DND-41 (cell line): Measurements from ENCODE around the gene CLCN3.

Source experiments
- ATAC-seq: fragments of 200-7000 bp; cut with Tn5 transposase; 3 replicates; pipeline ENCODE4 v1.9.1; 2021; ENCODE audit warnings: low read depth; ENCODE audit not compliant: insufficient read depth
- DNase-seq: peaks from one replicate; pipeline ENCODE4 v3.0.0-alpha.2; 2020
- H2AFZ ChIP-seq: 2 replicates; pipeline ENCODE4 v1.6.0; 2012; ENCODE audit warnings: low read depth, low read length
- H3K27ac ChIP-seq: 2 replicates; pipeline ENCODE4 v1.5.1; 2012; ENCODE audit warnings: low read length, inconsistent platforms
- H3K27me3 ChIP-seq: fragments of 200-600 bp; sonication (generic); 2 replicates; pipeline ENCODE4 v1.6.0; 2012; ENCODE audit warnings: low read length, mild to moderate bottlenecking, inconsistent platforms; ENCODE audit not compliant: insufficient read depth, poor library complexity
- H3K36me3 ChIP-seq: 2 replicates; pipeline ENCODE4 v1.5.1; 2012; ENCODE audit warnings: low read length, inconsistent platforms; ENCODE audit not compliant: insufficient read depth
- H3K4me1 ChIP-seq: 2 replicates; pipeline ENCODE4 v1.5.1; 2012; ENCODE audit warnings: mild to moderate bottlenecking, low read length; ENCODE audit not compliant: insufficient read depth
- H3K4me2 ChIP-seq: 2 replicates; pipeline ENCODE4 v1.6.0; 2012; ENCODE audit warnings: mild to moderate bottlenecking, moderate library complexity, low read length, inconsistent platforms; ENCODE audit not compliant: insufficient read depth
- H3K4me3 ChIP-seq, 2 experiments: fragments of 200-600 bp in 1 of 2; shearing (Covaris generic) in 1 of 2; 2 replicates each; pipeline ENCODE4 v1.5.1; 2012 to 2016; ENCODE audit warnings: inconsistent platforms in 2 of 2, low read length in 2 of 2, mild to moderate bottlenecking in 2 of 2, low read depth in 1 of 2, moderate library complexity in 1 of 2
- H3K79me2 ChIP-seq: 2 replicates; pipeline ENCODE4 v1.6.0; 2012; ENCODE audit warnings: low read length, inconsistent platforms; ENCODE audit not compliant: insufficient read depth
- H3K9ac ChIP-seq: 2 replicates; pipeline ENCODE4 v1.6.0; 2012; ENCODE audit warnings: low read depth, mild to moderate bottlenecking, inconsistent platforms, low read length, moderate library complexity
- H3K9me3 ChIP-seq: 2 replicates; pipeline ENCODE4 v1.5.1; 2012; ENCODE audit warnings: low read length, moderate library complexity, mild to moderate bottlenecking, inconsistent platforms; ENCODE audit not compliant: insufficient read depth, severe bottlenecking
- H4K20me1 ChIP-seq: 2 replicates; pipeline ENCODE4 v1.6.0; 2012; ENCODE audit warnings: low read length; ENCODE audit not compliant: insufficient read depth
- CTCF ChIP-seq: IDR thresholded peaks from 2 replicates; pipeline ENCODE4 v1.5.1; 2012; ENCODE audit warnings: borderline replicate concordance, low read length, moderate library complexity, mild to moderate bottlenecking; ENCODE audit not compliant: poor library complexity, severe bottlenecking; ENCODE audit errors: extremely low read depth
- EZH2 ChIP-seq: IDR thresholded peaks from 3 replicates; pipeline ENCODE4 v1.6.1; 2012; ENCODE audit warnings: borderline replicate concordance, low read depth, mild to moderate bottlenecking, moderate library complexity, low read length, inconsistent platforms; ENCODE audit not compliant: severe bottlenecking

Gene CLCN3

GRCh38 chr4:169604131-169604900 is 16.1 kb upstream of the CLCN3 start:
- no peak overlapping the region for H3K4me2 ChIP-seq
- peaks cover 8% of the 10 kb centered on the region for H3K79me2 ChIP-seq
- H2AFZ ChIP-seq: no peak overlapping the region
- peak; percentile 81 for ATAC-seq
- H3K27me3 ChIP-seq: no peaks in the 10 kb centered on the region
- peaks cover 18% of the 10 kb centered on the region; the same call in 1 of the 2 replicates for H3K4me1 ChIP-seq
- H4K20me1 ChIP-seq: no peaks in the 10 kb centered on the region; the same call in 1 of the 2 replicates
- TF ChIP-seq CTCF (no peak), EZH2 (no peak)
- H3K9me3 ChIP-seq: no peaks in the 10 kb centered on the region
- H3K4me3 ChIP-seq: no peak overlapping the region
- peaks cover 10% of the 10 kb centered on the region; the same call in 1 of the 2 replicates for H3K36me3 ChIP-seq
- H3K27ac ChIP-seq: no peak overlapping the region
- no peak overlapping the region for H3K9ac ChIP-seq
- DNase-seq: no peak

GRCh38 chr4:169604903-169605331 is 15.5 kb upstream of the CLCN3 start:
- Histone ChIP-seq H2AFZ (no peak overlapping the region), H3K79me2 (peaks cover 9% of the 10 kb centered on the region), H3K27ac (no peak overlapping the region), H3K4me3 (no peak overlapping the region), H3K9ac (no peak overlapping the region), H3K4me1 (peaks cover 24% of the 10 kb centered on the region; the same call in 1 of the 2 replicates), H3K9me3 (no peaks in the 10 kb centered on the region), H3K4me2 (no peak overlapping the region), H4K20me1 (no peaks in the 10 kb centered on the region; the same call in 1 of the 2 replicates), H3K36me3 (peaks cover 10% of the 10 kb centered on the region; the same call in 1 of the 2 replicates), H3K27me3 (no peaks in the 10 kb centered on the region)
- DNase-seq: no peak
- ATAC-seq: no peak
- TF ChIP-seq CTCF (no peak), EZH2 (no peak)

DNA sequence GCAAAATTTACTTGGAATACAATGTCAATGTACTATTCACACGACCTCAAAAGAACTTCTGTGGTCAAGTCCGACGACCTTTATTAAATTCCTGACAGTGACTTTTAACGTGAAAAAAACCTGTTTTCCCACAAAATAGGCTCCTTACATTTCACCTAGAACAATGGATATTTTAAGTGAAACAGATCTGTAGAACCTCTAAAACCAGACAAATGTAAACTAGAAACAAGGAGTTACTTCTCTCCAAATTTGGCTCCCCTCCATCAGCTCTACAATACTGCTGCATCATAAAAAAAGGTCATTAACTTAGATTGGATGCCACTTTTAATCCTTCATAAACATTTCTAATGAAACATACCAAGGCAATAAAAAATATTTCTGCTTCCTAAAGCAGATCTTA is 9.2 kb upstream of the CLCN3 start:
- ATAC-seq: no peak
- H3K79me2 ChIP-seq: peaks cover 32% of the 10 kb centered on the region
- peak overlapping the region; percentile 83 for H3K4me2 ChIP-seq
- no peaks in the 10 kb centered on the region for H3K27me3 ChIP-seq
- no peak for TF ChIP-seq CTCF
- no peak for TF ChIP-seq EZH2
- H3K4me3 ChIP-seq: peak overlapping the region; percentile 53 to 82
- H3K9me3 ChIP-seq: no peaks in the 10 kb centered on the region
- H2AFZ ChIP-seq: 0 out of 2 replicates have a peak overlapping the region, but pooled peaks have one; percentile 1
- DNase-seq: no peak
- H3K4me1 ChIP-seq: peaks cover 42% of the 10 kb centered on the region
- H3K9ac ChIP-seq: peak overlapping the region; percentile 71
- H4K20me1 ChIP-seq: no peaks in the 10 kb centered on the region; the same call in 1 of the 2 replicates
- H3K36me3 ChIP-seq: no peaks in the 10 kb centered on the region
- H3K27ac ChIP-seq: no peak overlapping the region
